Gastroesophageal sphincter (tissue), 4 donors: Measurements from ENCODE around the gene RSRC1. TPM values are rescaled to one million over a fixed set of nuclear protein-coding genes. Genes with fewer than 3 reads are reported as not detected.

Experiments
- ATAC-seq: fragments of 150-250 bp; one replicate; pipeline ENCODE4 v1.9.1; 2016; ENCODE audit warnings: mild to moderate bottlenecking, moderate library complexity
- H3K27ac ChIP-seq, 4 donors: fragments of 200-600 bp; sonication (generic) in 3 of 4; 1 replicate in 3 of 4; 2 replicates in 1 of 4; pipeline ENCODE4 v1.5.1; 2016 to 2019
- H3K27me3 ChIP-seq: fragments of 200-600 bp; sonication (generic); one replicate; pipeline ENCODE4 v1.5.1; 2019
- H3K36me3 ChIP-seq, 2 donors: fragments of 200-600 bp; sonication (generic); one replicate each; pipeline ENCODE4 v1.5.1; 2019; ENCODE audit warnings: control low read depth in 1 of 2
- H3K4me1 ChIP-seq, 3 donors: fragments of 200-600 bp; sonication (generic); 1 replicate in 2 of 3; 2 replicates in 1 of 3; pipeline ENCODE4 v1.5.1; 2016 to 2019; ENCODE audit warnings: control low read depth in 2 of 3
- H3K4me3 ChIP-seq, 2 donors: fragments of 200-600 bp; sonication (generic); one replicate each; pipeline ENCODE4 v1.5.1; 2019; ENCODE audit warnings: mild to moderate bottlenecking in 1 of 2, moderate library complexity in 1 of 2
- H3K9me3 ChIP-seq, 3 donors: fragments of 200-600 bp; sonication (generic); one replicate each; pipeline ENCODE4 v1.5.1; 2017 to 2019; ENCODE audit warnings: control low read depth in 2 of 3
- CTCF ChIP-seq, 4 experiments: fragments of 200-600 bp in 2 of 4; fragments of 450-650 bp in 2 of 4; sonication (generic) in 1 of 4; IDR thresholded peaks; one replicate each; pipeline ENCODE4 v1.5.1; 2017 to 2019; ENCODE audit warnings: antibody characterized with exemption in 4 of 4, mild to moderate bottlenecking in 2 of 4, moderate library complexity in 2 of 4
- EP300 ChIP-seq: sonication (generic); formaldehyde crosslinking; IDR thresholded peaks from one replicate; pipeline ENCODE4 v1.6.1; 2017; ENCODE audit warnings: antibody characterized with exemption, mild to moderate bottlenecking
- POLR2A ChIP-seq, 2 donors: fragments of 450-650 bp; IDR thresholded peaks; one replicate each; pipeline ENCODE4 v1.6.1; 2017; ENCODE audit warnings: antibody characterized with exemption in 2 of 2, mild to moderate bottlenecking in 2 of 2, moderate library complexity in 1 of 2
- POLR2AphosphoS5 ChIP-seq: sonication (generic); formaldehyde crosslinking; IDR thresholded peaks from one replicate; pipeline ENCODE4 v1.6.1; 2017; ENCODE audit warnings: antibody characterized with exemption
- WGBS, 2 donors: methylation state at CpG; one replicate each; pipeline ENCODE4 v1.1.5; 2018; ENCODE audit warnings: low coverage in 1 of 2; 5-methylcytosine and 5-hydroxymethylcytosine counted together
- total RNA-seq, 4 donors: library from RNA; depleted of rRNA; stranded (reverse); fragments of >200 nt; gene quantifications; one replicate each; pipeline ENCODE4 v1.1.0, GENCODE V29; 2016

Gene RSRC1
- total RNA-seq, 4 donors from 2014 or later, result 40.6 to 66.0 (median 43.9) TPM

- no peak overlapping the region for H3K4me3 ChIP-seq
- H3K4me1 ChIP-seq, result no peaks in the 10 kb centered on the region
- H3K36me3 ChIP-seq, result no peaks in the 10 kb centered on the region
- no peaks in the 10 kb centered on the region for H3K27me3 ChIP-seq
- WGBS, 2 donors, result 35 to 53% methylated on average over 2 of the region's 2 CpGs
- H3K27ac ChIP-seq, result no peak overlapping the region
- TF ChIP-seq CTCF (IDR thresholded peaks at IDR 0.05), result no peak
- TF ChIP-seq POLR2A (IDR thresholded peaks at IDR 0.05), result no peak
- TF ChIP-seq EP300, result no peak
- TF ChIP-seq POLR2AphosphoS5, result no peak
- peaks cover 0 to 15% (median 0%) of the 10 kb centered on the region in 3 donors for H3K9me3 ChIP-seq
- no peak for ATAC-seq
Observed at GRCh38 chr3:158205324-158205723, 95.4 kb downstream of the RSRC1 start.

DNA sequence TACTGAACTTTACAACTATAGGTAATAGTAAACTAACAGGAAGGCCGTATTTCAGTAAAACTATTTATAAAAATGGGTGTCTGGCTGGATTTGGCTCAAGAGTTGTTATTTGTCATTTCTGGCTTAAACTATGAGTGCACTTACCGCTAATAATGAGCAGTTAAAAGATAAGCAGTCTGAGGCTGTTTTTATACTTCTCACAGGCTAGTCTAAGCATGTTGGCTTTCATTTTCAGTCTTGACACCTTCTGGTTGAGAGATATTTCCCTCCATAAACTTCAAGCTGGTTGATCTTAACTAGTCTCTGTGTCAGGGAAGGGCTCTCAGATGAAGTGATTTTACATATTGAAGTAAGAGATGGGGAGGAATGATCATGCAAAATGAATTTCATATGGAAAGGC lies 96.1 kb downstream of the RSRC1 start:
- Histone ChIP-seq H3K4me1 (no peaks in the 10 kb centered on the region), H3K9me3 (peaks cover 0 to 9% (median 0%) of the 10 kb centered on the region in 3 donors), H3K27ac (no peak overlapping the region), H3K36me3 (no peaks in the 10 kb centered on the region), H3K4me3 (no peak overlapping the region), H3K27me3 (no peaks in the 10 kb centered on the region)
- TF ChIP-seq CTCF (IDR thresholded peaks at IDR 0.05), result no peak
- TF ChIP-seq POLR2AphosphoS5, result no peak
- TF ChIP-seq POLR2A (IDR thresholded peaks at IDR 0.05), result no peak
- WGBS, 2 donors, result 81 to 85% methylated on average over 2 of the region's 2 CpGs
- ATAC-seq, result no peak

- WGBS, 2 donors, result 94 to 98% methylated on average over 4 of the region's 4 CpGs
Observed at GRCh38 chr3:158210067-158210466, 100.2 kb downstream of the RSRC1 start.

GRCh38 chr3:158213461-158213860 lies 103.6 kb downstream of the RSRC1 start:
- ATAC-seq, result no peak
- Histone ChIP-seq H3K27me3 (no peaks in the 10 kb centered on the region), H3K27ac (no peak overlapping the region), H3K9me3 (no peaks in the 10 kb centered on the region), H3K36me3 (no peaks in the 10 kb centered on the region), H3K4me3 (no peak overlapping the region), H3K4me1 (no peaks in the 10 kb centered on the region)
- TF ChIP-seq CTCF (IDR thresholded peaks at IDR 0.05) (no peak), POLR2A (IDR thresholded peaks at IDR 0.05) (no peak), POLR2AphosphoS5 (no peak), EP300 (no peak)

More at GRCh38 chr3:158210067-158210466, 100.2 kb downstream of the RSRC1 start:
- Histone ChIP-seq H3K27me3 (no peaks in the 10 kb centered on the region), H3K36me3 (no peaks in the 10 kb centered on the region), H3K27ac (no peak overlapping the region), H3K4me1 (no peaks in the 10 kb centered on the region), H3K4me3 (no peak overlapping the region), H3K9me3 (no peaks in the 10 kb centered on the region)
- ATAC-seq, result no peak
- TF ChIP-seq POLR2A (IDR thresholded peaks at IDR 0.05) (no peak), POLR2AphosphoS5 (no peak)

- Histone ChIP-seq H3K4me3 (no peak overlapping the region), H3K27me3 (no peaks in the 10 kb centered on the region), H3K27ac (no peak overlapping the region), H3K9me3 (no peaks in the 10 kb centered on the region), H3K36me3 (no peaks in the 10 kb centered on the region), H3K4me1 (no peaks in the 10 kb centered on the region)
- TF ChIP-seq POLR2AphosphoS5, result no peak
- TF ChIP-seq POLR2A (IDR thresholded peaks at IDR 0.05), result no peak
- no peak for TF ChIP-seq EP300
- no peak for TF ChIP-seq CTCF (IDR thresholded peaks at IDR 0.05)
- WGBS, 2 donors, result 96 to 100% methylated on average over 3 of the region's 3 CpGs
- no peak for ATAC-seq
Observed at GRCh38 chr3:158217992-158218391, 108.1 kb downstream of the RSRC1 start.
